Hypothalamus (tissue), 51 donors: ENCODE data around the gene LHFPL2.
"Not testable (repeated sequence)": the region's sequence is repeated elsewhere in the genome, so short reads cannot be mapped to it uniquely, and the experiment has no call there.

Source experiments
- DNase-seq, 51 donors: peaks; one replicate each; lab custom pipeline; 2025; lab: John Stamatoyannopoulos, UW

LHFPL2 gene, protein sequence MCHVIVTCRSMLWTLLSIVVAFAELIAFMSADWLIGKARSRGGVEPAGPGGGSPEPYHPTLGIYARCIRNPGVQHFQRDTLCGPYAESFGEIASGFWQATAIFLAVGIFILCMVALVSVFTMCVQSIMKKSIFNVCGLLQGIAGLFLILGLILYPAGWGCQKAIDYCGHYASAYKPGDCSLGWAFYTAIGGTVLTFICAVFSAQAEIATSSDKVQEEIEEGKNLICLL

DNA sequence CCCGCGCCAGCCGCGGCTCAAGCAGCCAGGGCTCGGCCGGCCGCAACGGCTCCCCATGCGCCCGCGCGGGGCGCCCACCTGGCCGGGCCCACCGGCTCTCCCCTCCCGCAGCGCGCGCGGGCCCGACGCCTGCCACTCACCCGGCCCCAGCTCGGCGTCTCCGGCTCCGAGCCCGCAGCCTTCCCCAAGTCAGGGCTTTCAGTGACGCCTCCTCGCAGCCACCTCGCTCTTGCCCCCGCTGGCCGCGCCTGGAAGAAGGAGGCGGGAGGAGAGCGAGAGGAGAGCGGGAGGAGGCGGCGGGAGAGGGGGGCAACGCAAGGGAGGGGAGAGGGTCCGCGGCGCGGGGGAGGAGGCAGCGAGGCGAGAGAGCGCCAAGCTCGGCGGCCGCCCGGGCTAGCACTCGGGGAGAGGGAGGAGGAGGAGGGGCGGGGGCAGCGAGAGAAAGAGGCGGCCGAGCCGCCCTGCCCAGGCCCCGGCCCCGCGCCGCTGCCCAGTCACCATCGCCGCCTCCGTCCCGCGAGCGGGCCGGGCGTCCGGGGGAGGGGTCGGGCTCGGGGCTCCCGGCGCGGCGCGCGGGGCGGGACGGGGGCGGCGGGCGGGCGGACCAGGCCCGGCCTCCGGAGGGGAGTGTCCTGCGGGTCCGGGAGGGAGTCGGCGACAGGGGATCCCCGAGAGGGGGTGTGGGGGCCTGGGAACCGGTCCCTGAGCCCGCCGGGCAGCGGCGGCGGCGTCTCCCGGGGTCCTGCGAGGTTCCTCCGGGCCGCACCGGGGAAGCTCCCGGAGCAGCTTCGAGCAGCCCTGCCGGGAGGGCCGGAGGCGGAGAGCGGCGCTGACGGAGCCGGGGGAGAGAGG, at the start of gene LHFPL2:
Gene LHFPL2, minus strand, starts transcription at position 414 of the 852 bp plus-strand sequence. CDS start 138,559 bp downstream, outside the sequence.
- peak in 48 of 51 donors; percentile 17 to 90 (median 64) for DNase-seq

DNA sequence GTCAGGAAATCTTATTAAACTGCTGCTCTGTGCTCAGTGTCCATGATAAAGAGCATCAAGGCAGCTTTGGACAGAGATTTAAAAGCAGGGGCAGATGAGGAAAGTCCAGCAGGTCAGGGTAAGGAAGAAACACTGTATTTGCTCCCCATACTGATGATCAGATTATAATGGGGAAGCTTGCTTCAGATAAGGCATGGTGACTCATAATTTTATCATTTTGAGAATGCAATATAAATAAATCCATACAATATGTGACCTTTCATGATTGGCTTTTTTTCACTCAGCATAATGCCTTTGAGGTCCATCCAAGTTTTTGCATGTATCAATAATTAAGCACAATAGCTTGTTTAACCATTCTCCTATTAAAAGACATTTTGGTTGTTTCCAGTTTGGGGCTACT, 48.1 kb upstream of the LHFPL2 start:
- DNase-seq, result no peak

DNA sequence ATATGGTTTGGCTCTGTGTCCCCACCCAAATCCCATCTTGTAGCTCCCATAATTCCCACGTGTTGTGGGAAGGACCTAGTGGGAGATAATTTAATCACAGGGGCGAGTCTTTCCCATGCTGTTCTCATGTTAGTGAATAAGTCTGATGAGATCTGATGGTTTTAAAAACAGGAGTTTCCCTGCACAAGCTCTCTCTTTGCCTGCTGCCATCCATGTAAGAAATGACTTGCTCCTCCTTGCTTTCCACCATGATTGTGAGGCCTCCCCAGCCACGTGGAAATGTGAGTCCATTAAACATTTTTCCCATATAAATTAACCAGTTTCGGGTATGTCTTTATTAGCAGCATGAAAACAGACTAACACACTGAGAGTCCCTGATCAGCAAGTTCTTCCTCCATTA, 47.5 kb upstream of the LHFPL2 start:
- not testable (repeated sequence) for DNase-seq

DNA sequence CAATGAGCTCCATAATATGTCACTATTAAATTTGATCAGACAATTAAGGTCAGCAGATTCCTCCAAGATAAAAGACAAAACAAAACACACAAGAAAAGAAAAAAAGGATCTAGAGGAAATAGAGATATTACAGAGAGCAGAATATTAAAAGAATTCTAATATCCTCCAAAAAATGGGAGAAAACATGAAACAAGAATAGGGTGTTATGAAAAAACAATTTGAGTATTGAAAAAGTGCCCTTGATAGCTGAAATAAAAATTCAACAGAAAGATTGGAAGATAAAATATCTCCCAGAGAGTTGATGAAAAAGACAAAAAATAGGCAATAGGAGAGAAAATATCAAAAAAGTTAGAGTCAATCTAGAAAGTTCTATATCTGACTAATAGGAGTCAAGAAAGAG, 44.8 kb upstream of the LHFPL2 start:
- DNase-seq, result no peak

DNA sequence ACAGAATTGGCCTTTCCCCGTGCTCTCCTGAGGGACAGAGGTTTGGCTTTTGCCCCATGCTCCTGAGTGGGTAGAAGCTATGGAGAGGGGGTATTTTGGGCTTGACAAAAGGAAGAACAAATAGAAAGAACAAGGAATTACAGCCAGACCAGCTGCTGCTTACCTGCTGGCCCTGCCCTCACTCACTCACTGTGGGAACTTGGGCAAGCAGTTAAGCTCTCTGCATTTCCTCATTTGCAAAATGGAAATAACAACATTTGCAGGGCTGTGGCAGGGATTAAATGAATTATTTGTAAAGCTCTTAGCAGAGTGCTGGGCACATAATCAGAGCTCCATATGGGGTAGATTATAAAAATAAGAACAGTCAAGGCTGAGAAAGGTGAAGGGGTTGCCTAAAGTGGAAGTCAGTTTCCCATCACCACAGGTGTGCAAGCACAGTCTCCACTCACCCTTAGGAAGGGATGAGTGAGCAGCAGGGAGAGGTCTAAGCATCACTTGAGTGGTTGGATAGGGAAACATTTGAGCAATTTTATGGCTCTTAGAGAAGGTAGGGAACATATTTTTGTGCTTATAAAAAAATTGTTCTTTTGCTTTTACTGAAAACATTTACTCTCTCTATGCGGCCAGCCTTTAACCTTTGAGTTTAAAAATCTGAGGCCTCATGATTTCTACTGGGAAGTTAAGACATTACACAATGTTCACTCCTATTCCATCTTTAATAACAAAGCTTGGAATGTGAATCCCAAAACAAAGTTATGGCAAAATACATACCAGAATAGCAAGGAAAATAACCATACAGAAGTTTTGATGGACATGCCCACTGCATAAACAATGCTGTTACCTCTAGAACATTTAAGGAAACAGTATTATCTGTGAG, 42.8 kb upstream of the LHFPL2 start:
- no peak for DNase-seq

DNA sequence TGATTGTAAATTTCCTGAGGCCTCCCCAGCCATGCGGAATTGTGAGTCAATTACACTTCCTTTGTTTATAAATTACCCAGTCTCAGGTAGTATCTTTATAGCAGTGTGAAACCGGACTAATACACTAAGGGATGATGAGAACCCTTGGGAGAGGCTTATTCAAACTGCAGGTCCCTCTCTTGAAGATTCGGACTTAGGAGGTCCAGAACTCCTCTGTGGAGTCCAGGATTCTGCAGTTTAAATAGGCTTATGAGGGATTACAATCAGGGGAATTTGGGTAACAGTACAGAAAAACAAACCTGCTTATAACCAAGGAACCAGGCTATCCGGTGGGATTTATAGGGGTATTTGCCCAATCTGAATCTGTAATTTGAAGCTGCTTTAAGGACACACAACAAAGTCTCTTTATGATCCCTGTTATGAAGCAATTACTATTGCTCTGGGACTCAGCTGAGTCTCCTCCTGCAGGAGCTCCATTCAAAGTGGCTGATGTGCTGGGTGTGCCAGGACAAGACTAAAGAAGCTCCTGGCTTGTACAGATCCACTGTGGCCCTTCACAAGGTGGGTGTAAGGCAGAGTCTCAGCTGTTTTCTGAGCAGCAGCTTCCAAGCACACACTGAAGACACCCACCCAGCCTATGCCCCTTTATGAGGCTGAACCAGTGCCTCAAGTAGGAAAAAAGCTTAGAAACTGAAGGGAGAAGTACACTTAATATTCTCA, 41.8 kb upstream of the LHFPL2 start:
- DNase-seq, result no peak

DNA sequence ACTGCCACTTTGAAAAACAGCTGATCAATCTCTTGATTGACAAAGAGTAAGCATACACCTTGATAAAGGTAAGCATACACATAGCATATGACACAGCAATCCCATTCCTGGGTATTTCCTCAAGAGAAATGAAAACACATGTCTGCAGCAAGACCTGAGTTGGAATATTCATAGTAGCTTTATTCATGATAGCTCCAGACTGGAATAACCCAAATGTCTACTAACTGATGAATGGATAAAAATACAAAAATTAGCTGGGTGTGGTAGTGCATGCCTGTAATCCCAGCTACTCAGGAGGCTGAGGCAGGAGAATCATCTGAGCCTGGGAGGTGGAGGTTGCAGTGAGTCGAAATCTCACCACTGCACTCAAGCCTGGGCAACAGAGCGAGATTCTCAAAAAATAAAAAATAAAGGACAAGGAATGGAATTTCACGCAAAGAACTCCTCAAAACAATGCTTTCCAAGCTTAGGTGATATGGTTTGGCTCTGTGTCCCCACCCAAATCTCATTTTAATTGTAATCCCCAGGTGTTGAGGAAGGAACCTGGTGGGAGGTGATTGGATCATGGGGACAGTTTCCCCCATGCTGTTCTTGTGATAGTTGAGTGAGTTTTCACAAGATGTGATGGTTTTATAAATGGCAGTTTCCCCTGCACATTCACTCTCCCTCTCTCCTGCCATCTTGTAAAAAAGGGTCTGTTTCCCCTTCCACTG, 41.1 kb upstream of the LHFPL2 start:
- DNase-seq, result no peak

DNA sequence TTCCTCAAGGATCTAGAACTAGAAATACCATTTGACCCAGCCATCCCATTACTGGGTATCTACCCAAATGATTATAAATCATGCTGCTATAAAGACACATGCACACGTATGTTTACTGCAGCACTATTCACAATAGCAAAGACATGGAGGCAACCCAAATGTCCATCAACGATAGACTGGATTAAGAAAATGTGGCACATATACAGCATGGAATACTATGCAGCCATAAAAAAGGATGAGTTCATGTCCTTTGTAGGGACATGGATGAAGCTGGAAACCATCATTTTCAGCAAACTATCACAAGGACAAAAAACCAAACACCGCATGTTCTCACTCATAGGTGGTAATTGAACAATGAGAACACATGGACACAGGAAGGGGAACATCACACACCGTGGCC, 38.9 kb upstream of the LHFPL2 start:
- not testable (repeated sequence) for DNase-seq

DNA sequence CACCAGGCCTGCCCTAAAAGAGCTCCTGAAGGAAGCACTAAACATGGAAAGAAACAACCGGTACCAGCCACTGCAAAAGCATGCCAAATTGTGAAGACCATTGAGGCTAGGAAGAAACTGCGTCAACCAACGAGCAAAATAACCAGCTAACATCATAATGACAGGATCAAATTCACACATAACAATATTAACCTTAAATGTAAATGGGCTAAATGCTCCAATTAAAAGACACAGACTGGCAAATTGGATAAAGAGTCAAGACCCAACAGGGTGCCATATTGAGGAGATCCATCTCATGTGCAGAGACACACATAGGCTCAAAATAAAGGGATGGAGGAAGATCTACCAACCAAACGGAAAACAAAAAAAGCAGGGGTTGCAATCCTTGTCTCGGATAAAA, 35.3 kb upstream of the LHFPL2 start:
- DNase-seq, result not testable (repeated sequence)

DNA sequence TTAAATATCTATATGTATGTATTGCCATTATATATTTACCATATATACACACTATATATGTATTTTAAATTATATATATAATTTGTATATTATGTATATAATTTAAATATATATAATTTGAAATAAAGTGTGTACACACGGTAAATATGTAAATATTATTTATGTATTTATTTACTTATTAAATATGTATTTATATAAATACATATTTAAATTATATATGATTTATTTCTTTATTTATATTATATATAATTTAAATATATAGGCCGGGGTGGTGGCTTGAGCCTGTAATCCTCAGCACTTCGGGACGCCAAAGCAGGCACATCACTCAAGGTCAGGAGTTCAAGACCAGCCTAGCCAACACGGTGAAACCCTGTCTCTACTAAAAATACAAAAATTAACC, 31.3 kb upstream of the LHFPL2 start:
- DNase-seq, result no peak

DNA sequence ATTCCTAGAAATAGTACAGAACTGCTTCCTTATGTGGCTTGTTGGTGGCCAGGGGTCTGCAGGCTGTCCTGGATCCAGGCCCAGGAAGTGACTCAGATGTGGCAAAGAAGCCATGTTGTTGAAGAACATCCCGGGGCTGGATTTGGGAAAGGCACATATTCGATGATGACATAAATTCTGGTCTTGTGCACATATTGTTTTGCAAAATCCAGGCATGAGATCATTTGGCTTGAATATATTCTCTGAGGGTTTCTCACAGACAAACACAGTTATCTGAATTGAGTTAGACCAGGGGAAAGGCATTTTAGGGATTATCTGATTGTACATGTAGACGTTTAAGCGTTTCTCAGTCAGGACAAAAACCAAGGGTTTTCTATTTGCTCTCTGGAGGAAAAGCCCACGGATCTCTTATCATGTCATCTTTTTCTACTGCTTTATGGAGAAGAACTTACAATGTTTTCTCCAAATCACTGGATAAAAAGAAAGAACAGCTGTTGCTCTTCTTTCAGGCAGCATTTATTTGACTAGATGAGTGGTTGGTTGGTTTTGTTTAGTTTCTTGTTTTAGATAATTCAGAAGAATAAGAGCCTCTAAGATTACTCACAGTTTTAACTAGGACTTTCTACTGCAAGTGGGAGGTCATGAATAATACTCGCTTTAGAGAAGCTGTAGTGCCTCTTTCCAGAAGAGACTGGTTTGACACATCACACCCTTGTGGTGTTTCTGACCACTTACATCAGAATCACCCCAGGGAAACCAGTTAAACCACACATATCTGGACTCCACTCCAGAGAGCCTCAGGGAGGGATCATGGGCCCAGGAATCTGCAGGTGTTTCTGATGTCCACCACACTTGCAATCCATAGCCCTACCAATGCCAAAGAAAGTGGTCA, 29.5 kb upstream of the LHFPL2 start:
- no peak for DNase-seq

DNA sequence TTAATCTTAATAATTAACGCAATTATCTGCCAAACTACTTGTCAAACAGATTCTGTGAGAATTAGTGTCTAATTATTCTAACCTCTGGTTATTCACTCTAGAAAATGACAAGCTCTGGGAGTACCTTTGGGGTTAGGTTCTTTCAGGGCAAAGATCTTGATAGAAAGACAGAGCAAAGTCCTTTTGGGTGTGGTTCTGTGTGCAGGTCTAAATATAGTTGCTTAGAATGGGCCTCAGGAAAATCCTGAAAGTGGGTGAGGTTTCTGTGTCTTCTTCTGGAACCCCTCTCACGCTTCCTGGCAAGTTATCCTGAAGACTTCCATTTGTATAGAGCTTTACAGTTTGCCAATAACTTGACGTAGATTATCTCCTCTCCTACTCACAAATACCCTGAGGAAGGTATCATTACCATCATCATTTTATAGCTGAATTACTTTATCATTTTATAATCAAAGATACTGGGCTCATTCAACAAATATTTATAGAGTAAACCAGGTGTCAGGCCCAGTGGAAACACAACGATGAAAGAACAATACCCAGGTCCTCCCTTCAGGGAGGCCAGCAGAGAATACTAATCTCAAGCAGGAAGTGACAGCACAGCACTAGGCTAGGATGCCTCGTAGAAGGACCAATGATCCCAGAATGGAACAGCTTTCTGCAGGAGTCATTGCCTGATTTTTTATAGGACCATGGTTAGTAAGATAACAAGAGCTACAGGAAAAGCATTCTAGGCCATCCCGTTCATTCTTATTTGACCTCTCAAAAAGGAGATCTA, 27.6 kb upstream of the LHFPL2 start:
- no peak for DNase-seq

DNA sequence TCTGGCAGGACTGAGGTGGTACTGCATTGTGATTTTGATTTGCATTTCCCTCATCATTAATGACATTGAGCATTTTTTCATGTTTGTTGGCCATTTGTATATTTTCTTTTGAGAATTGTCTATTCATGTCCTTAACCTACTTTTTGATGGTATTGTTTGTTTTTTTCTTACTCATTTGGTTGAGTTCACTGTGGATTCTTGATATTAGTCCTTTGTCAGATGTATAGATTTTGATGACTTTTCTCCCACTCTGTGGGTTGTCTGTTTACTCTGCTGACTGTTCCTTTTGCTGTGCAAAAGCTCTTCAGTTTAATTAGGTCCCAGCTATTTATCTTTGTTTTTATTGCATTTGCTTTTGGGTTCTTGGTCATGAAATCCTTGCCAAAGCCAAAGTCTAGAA, 25.3 kb upstream of the LHFPL2 start:
- DNase-seq, result not testable (repeated sequence)

DNA sequence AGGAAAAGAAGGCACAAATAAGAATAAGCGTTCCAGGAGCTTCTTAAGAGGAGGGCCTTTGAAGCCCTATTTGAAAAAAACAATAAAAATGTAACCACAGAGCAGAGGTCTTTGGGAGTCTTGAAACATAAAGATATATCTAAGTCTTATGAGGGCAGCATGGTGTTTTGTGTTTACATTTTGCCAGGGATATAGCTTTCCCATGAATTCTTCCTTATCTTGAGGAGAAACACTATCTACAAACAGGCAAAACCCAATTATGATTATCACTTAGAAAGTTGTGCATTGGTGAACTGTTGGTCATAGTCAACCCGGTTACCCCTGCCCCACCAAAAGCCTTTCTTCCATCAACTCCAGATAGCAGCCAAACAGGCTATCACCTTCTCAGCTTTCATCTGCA, 23.6 kb upstream of the LHFPL2 start:
- no peak for DNase-seq

DNA sequence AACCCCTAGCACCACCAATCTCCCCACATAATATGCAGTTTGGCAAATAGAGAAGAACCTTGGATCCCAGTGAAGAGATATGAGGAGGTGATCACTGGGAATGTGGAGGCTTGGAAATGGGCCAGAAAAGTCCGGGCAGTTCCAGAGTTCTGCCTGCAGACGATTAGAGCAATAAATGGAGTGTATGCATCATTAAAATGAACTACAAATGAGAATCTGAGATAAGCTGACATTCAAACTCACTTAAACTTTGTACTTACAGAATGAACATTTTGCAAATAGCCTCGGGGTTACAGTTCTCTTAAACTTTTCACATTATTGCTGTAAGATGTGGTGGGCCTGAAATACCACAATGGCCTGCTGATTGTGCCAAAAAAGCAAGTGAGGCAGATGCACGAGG, 23.0 kb upstream of the LHFPL2 start:
- no peak for DNase-seq

DNA sequence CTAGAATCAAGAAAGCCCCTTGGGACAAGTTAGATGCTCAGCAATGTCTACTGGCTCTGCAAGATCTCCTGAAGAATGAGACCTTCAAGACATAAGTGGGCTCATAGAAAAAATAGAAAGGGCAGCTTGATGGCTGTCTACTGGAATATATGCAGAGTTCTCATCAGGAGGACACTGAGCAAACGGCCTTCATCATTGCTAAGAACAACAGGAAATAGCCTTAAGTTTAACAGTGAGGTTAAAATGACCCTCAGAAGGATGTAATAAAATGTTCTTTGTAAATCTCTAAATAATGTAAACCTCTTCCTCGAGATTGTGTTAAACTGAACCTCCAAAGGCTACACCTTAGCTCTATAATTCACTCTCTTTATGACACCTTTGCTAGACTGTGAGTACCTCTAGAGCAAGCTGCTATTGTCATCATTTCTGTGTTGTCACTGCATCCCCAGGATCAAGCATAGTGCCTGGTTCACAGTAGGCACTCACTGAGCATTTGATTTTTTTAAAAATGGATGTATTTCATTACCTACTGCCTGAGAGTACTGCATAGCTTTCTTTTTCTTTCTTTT, 22.2 kb upstream of the LHFPL2 start:
- no peak for DNase-seq

DNA sequence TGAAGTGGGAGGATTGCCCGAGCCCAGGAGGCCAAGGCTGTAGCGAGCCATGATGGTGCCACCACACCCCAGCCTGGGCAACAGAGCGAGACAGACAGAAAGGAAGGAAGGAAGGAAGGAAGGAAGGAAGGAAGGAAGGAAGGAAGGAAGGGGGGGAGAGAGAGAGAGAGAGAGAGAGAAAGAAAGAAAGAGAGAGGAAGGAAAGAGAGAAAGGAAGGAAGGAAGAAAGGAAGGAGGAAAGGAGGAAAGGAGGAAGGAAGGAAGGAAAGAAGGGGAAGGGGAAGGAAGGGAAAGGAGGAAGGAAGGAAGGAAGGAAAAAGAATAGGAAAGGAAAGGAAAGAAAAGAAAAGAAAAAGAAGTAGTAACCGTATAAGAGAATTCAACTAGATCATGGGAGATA, 20.8 kb upstream of the LHFPL2 start:
- DNase-seq, result no peak
